Natural killer cell (primary cell): ENCODE measurements around the gene ZNF775. TPM values are rescaled to one million over a fixed set of nuclear protein-coding genes. Genes with fewer than 3 reads are reported as not detected.

Experiments used
- ATAC-seq, 3 donors: fragments of 150-1000 bp in 2 of 3; fragments of 200-7000 bp in 1 of 3; cut with Tn5 transposase; 1 replicate in 1 of 3; 2 replicates in 2 of 3; pipeline ENCODE4 v1.10.0; 2021; ENCODE audit warnings: mild to moderate bottlenecking in 2 of 3, moderate library complexity in 2 of 3
- DNase-seq, 2 donors: peaks; one replicate each; pipeline versions ENCODE4 v3.0.0 to v3.0.0-alpha.2; 2013 to 2021; ENCODE audit warnings: mixed read lengths in 1 of 2
- H3K27ac ChIP-seq: one replicate; pipeline ENCODE4 v1.5.1; 2013; ENCODE audit warnings: mild to moderate bottlenecking, low read length
- H3K27me3 ChIP-seq: one replicate; pipeline ENCODE4 v1.6.1; 2013; ENCODE audit warnings: low read length; ENCODE audit not compliant: control insufficient read depth, insufficient read depth
- H3K36me3 ChIP-seq: one replicate; pipeline ENCODE4 v1.6.1; 2013; ENCODE audit warnings: low read length; ENCODE audit not compliant: control insufficient read depth, insufficient read depth
- H3K4me1 ChIP-seq: one replicate; pipeline ENCODE4 v1.6.1; 2013; ENCODE audit warnings: low read length; ENCODE audit not compliant: control insufficient read depth, insufficient read depth
- H3K4me3 ChIP-seq: one replicate; pipeline ENCODE4 v1.5.1; 2013; ENCODE audit warnings: low read length
- H3K9me3 ChIP-seq: one replicate; pipeline ENCODE4 v1.6.1; 2013; ENCODE audit warnings: low read length; ENCODE audit not compliant: control insufficient read depth, insufficient read depth
- H3K27ac Mint-ChIP-seq, 2 donors: one replicate each; pipeline ENCODE4 v1.8.0; 2022; ENCODE audit warnings: mild to moderate bottlenecking in 2 of 2, mixed read lengths in 2 of 2, moderate library complexity in 1 of 2
- H3K27me3 Mint-ChIP-seq, 2 donors: one replicate each; pipeline ENCODE4 v1.8.0; 2022; ENCODE audit warnings: low read depth in 2 of 2, mixed read lengths in 2 of 2
- H3K36me3 Mint-ChIP-seq: one replicate; pipeline ENCODE4 v1.8.0; 2022; ENCODE audit warnings: mixed read lengths
- H3K4me1 Mint-ChIP-seq, 2 donors: one replicate each; pipeline ENCODE4 v1.8.0; 2022; ENCODE audit warnings: mixed read lengths in 2 of 2
- H3K4me3 Mint-ChIP-seq: one replicate; pipeline ENCODE4 v1.8.0; 2022; ENCODE audit warnings: mild to moderate bottlenecking, moderate library complexity, mixed read lengths
- H3K9me3 Mint-ChIP-seq, 2 donors: one replicate each; pipeline ENCODE4 v1.8.0; 2022; ENCODE audit warnings: mixed read lengths in 2 of 2
- WGBS: methylation state at CpG from one replicate; pipeline ENCODE4 v1.1.7; 2013; ENCODE audit warnings: missing lambda C conversion rate; ENCODE audit not compliant: insufficient coverage; 5-methylcytosine and 5-hydroxymethylcytosine counted together
- intact Hi-C: fragments of 100-400 bp; cut with micrococcal nuclease; formaldehyde crosslinking; loops from one replicate; pipeline ENCODE4 v1.14.2; 2022
- total RNA-seq, 4 donors: library from RNA; stranded (reverse); fragments of 120-200 nt in 1 of 4; gene quantifications; one replicate each; pipeline versions ENCODE4 v1.2.3 to v1.2.4, GENCODE V29; 2013 to 2022
- TF ChIP-seq, protein P1 (sequence below): fragments of 200-600 bp; IDR thresholded peaks from one replicate; pipeline ENCODE4 v1.8.0; 2022; ENCODE audit warnings: antibody characterized with exemption

The ZNF775 gene
- total RNA-seq, 3 donors from 2014 or later (not counting 1 experiment from before 2014, with no cell fraction given) = 1.3 to 2.7 (median 1.6) TPM

DNA sequence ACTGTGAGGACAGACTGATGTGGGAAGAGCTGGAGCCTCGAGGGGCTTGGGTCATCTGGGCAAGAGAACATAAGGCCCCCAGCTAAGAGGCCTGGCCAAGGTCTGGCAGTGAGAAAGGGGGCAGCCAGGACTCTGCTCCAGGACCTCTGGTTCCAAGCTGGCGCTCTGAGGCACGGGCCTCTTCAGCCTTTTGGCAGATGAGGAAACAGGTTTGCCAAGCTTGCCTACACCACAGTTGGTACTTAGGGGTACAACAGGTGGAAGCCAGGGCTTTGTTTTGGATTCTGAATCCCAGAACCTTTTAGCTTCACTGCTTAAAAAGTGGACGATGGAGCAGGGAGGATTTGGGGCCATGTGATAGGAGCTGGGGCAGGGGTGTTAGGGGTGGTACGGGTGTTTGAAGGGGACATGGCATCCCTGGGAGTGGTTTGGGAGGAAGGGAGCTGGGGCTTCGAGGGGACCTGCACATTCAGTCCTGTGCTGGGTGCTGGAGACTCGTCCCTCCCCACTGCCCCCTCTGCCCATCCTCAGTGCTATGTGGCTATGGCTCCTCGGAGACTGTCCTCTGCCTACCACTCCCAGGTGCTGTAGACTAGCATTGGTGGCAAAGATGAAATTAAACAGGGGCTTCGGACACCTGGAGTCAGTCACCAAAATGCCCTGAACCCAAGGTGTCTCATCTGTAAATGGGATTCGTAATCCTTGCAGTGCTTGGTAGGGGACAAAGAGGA, 30.3 kb downstream of the ZNF775 start:
- TF ChIP-seq, protein P1, sequence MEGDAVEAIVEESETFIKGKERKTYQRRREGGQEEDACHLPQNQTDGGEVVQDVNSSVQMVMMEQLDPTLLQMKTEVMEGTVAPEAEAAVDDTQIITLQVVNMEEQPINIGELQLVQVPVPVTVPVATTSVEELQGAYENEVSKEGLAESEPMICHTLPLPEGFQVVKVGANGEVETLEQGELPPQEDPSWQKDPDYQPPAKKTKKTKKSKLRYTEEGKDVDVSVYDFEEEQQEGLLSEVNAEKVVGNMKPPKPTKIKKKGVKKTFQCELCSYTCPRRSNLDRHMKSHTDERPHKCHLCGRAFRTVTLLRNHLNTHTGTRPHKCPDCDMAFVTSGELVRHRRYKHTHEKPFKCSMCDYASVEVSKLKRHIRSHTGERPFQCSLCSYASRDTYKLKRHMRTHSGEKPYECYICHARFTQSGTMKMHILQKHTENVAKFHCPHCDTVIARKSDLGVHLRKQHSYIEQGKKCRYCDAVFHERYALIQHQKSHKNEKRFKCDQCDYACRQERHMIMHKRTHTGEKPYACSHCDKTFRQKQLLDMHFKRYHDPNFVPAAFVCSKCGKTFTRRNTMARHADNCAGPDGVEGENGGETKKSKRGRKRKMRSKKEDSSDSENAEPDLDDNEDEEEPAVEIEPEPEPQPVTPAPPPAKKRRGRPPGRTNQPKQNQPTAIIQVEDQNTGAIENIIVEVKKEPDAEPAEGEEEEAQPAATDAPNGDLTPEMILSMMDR = no peak
- no peaks in the 10 kb centered on the region for H3K9me3 ChIP-seq
- H3K4me3 ChIP-seq = no peak overlapping the region
- H3K36me3 ChIP-seq = peaks cover 12% of the 10 kb centered on the region
- DNase-seq (no peak), ATAC-seq (no peak)
- Mint-ChIP-seq H3K27ac (peak overlapping the region; percentile 75 to 88), H3K36me3 (no peaks in the 10 kb centered on the region), H3K27me3 (no peaks in the 10 kb centered on the region), H3K9me3 (no peaks in the 10 kb centered on the region), H3K4me3 (no peak overlapping the region), H3K4me1 (peaks cover 28 to 31% of the 10 kb centered on the region in 2 donors)
- intact Hi-C loops = no loop called here
- H3K27me3 ChIP-seq = no peaks in the 10 kb centered on the region
- 86% methylated on average over 8 of the region's 10 CpGs for WGBS
- H3K4me1 ChIP-seq = peaks cover 32% of the 10 kb centered on the region
- H3K27ac ChIP-seq = peak overlapping the region; percentile 47

DNA sequence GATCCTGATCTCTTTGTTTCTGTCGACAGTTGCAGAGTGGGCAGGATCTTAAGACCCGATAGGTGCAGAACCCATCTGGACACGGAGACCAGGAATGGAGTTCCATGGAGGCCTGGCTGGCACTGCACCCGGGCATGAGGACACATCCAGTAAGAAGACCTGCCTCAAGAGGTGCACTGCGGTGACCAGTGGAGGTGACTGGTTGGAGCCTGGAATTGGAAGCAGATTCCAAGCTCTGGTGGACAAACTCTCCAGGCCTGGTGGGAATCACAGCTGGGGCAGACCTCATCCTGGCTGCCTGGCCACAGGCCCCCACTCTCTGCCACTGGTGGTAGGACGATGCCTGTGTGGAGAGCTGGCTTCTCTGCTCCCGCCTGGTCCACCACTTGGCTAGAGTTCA, 31.0 kb downstream of the ZNF775 start:
- Histone ChIP-seq H3K9me3 (no peaks in the 10 kb centered on the region), H3K4me1 (peaks cover 28% of the 10 kb centered on the region), H3K4me3 (no peak overlapping the region), H3K27ac (no peak overlapping the region), H3K27me3 (no peaks in the 10 kb centered on the region), H3K36me3 (peaks cover 12% of the 10 kb centered on the region)
- H3K27me3 Mint-ChIP-seq = no peaks in the 10 kb centered on the region
- TF ChIP-seq, protein P1 = no peak
- no peak overlapping the region for H3K27ac Mint-ChIP-seq
- H3K4me1 Mint-ChIP-seq = peaks cover 25 to 27% of the 10 kb centered on the region in 2 donors
- H3K36me3 Mint-ChIP-seq = no peaks in the 10 kb centered on the region
- WGBS = 94% methylated on average over 7 of the region's 7 CpGs
- ATAC-seq (no peak), DNase-seq (no peak)
- H3K9me3 Mint-ChIP-seq = no peaks in the 10 kb centered on the region
- H3K4me3 Mint-ChIP-seq = no peak overlapping the region
- intact Hi-C loops = no loop called here

DNA sequence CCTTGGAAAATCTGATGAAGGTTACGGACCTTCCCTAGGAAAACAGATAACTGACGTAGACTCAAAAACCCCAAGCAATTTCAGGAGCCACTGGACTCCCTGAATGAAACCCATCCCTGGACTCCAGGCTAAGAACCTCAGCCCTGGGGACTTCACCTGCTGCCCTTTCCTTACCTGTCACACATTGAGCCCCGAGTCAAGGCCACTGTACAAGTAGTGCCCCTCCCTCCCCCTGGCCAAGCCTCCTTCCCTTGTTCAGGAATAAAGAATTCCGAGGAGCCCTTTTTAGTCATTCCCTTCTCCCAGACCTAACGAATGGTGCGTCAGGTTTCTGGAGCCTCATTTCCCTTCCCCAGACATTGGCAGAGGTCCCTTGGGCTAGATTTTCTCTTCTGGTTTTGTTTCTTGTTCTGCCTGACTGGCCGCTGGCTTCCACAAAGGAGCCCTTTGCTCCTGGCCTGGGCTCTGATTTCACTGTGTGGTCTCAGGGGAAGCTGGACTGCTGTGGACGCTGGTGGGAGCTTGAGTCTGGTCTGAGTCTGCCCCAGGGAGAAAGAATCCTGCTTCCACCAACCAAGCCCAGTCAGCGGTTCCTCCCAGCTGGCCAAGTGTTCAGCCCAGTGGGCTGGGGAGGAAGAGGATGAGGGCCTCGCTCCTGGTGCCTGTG, 31.7 kb downstream of the ZNF775 start:
- 96% methylated on average over 10 of the region's 10 CpGs for WGBS
- TF ChIP-seq, protein P1 = no peak
- Histone ChIP-seq H3K4me1 (peaks cover 24% of the 10 kb centered on the region), H3K27me3 (no peaks in the 10 kb centered on the region), H3K27ac (no peak overlapping the region), H3K36me3 (peaks cover 12% of the 10 kb centered on the region), H3K9me3 (no peaks in the 10 kb centered on the region), H3K4me3 (no peak overlapping the region)
- H3K4me1 Mint-ChIP-seq = peaks cover 20 to 23% of the 10 kb centered on the region in 2 donors
- ATAC-seq (no peak), DNase-seq (no peak)
- H3K27me3 Mint-ChIP-seq = no peaks in the 10 kb centered on the region
- no peak overlapping the region for H3K4me3 Mint-ChIP-seq
- peak overlapping the region in 1 of 2 donors; percentile 36 for H3K27ac Mint-ChIP-seq
- intact Hi-C loops = no loop called here
- H3K36me3 Mint-ChIP-seq = no peaks in the 10 kb centered on the region
- no peaks in the 10 kb centered on the region for H3K9me3 Mint-ChIP-seq
